Measurements from ENCODE around the gene C2orf81.

C2orf81 gene

DNA sequence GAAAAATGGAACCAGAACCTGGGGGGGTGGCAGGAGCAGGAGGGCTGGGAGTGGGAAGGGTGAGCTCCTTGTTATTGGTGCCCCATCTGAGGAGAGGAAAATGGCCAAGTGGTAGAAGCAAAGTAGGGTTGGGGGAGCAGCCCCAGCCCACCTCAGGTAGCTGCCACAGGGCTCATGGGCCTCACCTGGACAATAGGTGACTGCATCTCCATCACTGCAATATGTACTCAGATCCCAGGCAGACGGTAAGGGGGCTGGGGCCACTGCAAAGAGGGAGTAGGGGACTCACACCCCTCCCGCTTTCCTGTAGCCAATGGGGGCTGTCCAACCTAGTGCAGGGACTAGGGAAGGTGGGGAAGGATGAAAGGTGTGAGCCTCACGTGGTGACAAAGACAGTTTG lies 4.2 kb downstream of the C2orf81 start:
- TF ChIP-seq, protein P1, sequence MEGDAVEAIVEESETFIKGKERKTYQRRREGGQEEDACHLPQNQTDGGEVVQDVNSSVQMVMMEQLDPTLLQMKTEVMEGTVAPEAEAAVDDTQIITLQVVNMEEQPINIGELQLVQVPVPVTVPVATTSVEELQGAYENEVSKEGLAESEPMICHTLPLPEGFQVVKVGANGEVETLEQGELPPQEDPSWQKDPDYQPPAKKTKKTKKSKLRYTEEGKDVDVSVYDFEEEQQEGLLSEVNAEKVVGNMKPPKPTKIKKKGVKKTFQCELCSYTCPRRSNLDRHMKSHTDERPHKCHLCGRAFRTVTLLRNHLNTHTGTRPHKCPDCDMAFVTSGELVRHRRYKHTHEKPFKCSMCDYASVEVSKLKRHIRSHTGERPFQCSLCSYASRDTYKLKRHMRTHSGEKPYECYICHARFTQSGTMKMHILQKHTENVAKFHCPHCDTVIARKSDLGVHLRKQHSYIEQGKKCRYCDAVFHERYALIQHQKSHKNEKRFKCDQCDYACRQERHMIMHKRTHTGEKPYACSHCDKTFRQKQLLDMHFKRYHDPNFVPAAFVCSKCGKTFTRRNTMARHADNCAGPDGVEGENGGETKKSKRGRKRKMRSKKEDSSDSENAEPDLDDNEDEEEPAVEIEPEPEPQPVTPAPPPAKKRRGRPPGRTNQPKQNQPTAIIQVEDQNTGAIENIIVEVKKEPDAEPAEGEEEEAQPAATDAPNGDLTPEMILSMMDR (IDR thresholded peaks at IDR 0.05; ENCODE audit: low read depth, low read length): no peak
- no peak for DNase-seq (ENCODE audit: extremely low read depth, low read depth)

DNA sequence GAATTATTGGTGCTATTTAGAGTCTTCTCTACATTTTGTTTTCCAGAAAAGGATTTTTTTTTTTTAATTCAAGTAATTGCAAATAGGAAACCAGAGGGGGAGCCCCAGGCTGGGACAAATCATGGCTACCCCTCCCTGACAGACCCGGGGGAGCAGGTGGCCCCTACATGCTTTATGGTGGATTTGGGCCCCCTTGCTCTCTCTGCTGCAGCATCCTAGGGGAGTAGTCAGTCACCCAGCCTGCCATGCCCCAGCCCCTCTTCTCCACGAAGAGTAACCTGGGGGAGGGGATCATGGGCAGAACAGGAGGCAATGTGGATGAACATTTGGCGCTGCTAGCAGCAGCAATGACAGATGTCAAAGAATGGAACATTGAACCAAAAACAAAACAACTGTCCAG lies 4.6 kb downstream of the C2orf81 start:
- TF ChIP-seq, protein P1 (IDR thresholded peaks at IDR 0.05; ENCODE audit: low read depth, low read length): no peak
- DNase-seq (ENCODE audit: extremely low read depth, low read depth): no peak

DNA sequence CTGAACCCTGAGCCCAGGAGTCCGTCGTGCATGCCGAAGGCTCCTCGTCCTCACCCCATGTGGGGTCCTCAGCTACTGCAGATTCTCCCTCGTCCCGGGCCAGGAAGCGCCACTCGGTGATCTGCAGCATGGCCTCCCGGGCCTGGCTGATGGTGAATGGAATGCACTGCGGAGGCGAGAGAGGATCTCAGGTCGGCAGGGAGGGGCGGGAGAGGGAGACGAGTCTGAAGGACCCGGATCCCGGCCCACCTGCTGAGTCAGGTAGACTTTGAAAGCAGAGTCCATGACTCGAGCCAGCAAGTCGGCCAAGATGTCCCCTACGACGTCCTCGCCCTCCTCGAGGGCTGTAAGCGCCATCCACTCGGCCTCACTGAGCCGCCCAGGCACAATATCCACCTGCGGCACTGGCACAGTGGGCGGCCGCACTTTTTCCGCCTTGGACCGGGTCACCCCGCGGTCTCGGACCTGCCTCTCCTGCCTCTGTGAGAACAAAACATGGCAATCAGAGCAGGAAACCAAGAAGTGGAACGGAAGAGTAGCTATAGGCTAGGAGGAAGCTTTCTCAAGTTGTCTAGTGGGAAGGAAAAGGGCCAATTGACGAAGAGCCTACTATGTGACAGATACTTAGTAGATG lies 5.5 kb downstream of the C2orf81 start:
- TF ChIP-seq, protein P1 (IDR thresholded peaks at IDR 0.05; ENCODE audit: low read depth, low read length): no peak
- DNase-seq (ENCODE audit: extremely low read depth, low read depth): no peak

DNA sequence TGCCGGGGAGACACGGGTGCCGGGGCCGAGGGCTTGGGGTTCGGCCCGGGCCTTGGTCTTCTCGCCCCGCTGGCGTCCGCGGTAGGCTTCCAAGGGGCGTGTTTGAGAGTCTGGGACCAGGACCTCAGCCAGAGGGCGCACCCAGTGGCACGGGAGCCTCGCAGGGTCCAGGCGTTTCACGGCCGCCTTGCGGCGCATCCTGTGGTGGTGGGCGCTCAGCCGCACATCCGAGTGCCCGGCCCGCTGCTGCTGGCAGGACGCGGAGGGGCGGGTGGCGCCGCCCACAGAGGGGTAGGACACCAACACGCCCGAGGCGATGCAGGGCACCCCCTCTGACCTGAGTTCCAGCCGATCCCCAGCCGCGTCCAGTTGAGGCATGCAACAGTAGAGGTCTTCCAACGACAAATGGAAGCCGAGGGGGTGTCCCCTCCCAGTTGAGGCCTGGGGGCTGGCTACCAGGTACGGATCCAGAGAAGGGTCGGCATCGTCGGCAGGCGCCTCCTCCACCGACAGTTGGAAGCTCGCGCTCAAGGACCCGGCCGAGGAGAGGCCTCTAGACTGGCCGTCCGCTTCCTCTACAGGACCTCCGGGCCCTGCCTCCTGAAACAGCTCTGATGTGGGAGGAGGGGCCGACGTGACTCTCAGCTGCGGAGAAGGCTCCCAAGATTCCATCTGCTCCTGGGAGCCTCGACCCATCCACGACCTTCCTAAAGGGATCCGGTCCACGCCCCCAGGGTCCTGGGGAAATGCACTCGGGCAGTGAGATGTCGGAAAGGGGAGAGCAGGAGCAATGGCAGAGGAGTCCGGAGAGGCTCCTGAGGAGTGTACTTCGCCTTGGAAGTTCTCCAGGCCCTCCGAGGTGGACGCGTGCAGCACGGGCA lies 6.3 kb downstream of the C2orf81 start:
- TF ChIP-seq, protein P1 (IDR thresholded peaks at IDR 0.05; ENCODE audit: low read depth, low read length): peak; percentile 26
- no peak for DNase-seq (ENCODE audit: extremely low read depth, low read depth)

DNA sequence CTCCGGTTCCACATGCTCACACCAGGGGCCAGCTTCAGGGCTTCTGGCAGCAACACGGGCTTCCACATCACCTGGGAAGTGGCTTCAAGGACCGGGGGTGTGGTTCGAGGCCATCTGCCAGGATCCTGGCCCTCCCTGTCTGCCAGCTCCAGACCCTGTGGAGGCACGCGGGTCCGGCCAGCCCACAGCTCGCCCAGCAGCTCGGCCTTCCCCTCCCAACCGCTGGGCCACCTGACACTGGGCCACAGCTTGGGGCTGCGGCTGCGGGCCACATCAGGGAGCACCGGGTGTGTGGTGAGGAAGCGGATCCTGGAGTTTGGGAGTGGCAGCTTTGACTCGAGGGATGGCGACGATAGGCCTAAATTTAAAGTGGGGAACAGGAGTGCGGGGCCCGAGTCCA lies 7.0 kb downstream of the C2orf81 start:
- no peak for DNase-seq (ENCODE audit: extremely low read depth, low read depth)
- TF ChIP-seq, protein P1 (IDR thresholded peaks at IDR 0.05; ENCODE audit: low read depth, low read length): no peak

DNA sequence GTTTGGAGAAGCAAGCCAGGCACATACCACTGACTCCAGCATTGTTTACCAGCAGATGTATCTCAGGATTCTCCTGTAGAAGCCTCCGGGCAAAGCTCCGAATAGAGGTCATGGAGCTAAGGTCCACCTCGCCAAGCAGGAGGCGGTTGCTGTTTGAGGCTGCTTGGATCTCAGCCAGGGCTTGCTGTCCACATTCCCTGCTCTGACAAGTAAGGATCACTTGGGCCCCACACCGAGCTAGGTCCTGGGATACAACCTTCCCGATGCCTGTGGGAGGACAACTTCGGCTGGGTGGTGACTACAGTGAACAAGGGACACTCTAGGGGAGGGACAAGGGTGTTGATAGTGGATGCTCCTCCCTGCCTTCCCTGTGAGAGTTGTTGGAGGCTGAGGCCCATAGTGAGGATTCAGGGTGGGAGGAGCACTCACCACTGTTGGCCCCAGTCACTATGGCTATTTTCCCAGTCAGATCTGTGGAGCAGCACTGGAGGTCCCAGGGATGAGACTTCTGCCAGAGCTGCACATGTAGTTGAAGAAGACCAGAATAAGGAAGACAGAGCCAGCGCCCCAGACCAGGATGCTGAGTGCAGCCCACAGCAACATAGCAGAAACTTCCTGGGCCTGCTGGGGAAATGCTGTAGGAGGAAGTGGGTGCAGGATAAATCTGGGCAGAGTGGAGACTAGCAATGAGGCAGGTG lies 8.3 kb downstream of the C2orf81 start:
- no peak for DNase-seq (ENCODE audit: extremely low read depth, low read depth)
- TF ChIP-seq, protein P1 (IDR thresholded peaks at IDR 0.05; ENCODE audit: low read depth, low read length): no peak

DNA sequence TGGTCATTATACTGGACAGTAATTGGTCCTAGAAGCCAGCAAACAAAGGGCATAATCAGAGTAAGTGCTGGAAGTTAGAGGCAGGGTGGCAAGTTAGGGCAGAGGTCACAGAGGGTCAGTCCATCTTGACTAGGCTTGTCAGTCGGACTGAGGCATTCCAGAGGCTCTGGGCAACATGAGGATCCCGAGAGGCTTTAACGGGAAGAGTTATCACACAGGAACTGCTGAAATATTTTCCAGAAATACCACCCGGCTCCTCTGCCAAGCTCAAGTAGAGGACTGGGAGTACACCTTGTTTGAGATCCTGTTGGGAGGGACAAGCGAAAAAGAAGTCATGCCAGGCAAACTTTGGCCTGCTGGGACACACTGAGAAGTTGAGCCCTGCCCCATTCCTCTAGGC lies 13.7 kb downstream of the C2orf81 start:
- TF ChIP-seq, protein P1 (IDR thresholded peaks at IDR 0.05; ENCODE audit: low read depth, low read length): no peak
- no peak for DNase-seq (ENCODE audit: extremely low read depth, low read depth)

Measured in AG09319 (cell line).